GM18861 (cell line): ENCODE measurements around the gene CLDN20.
"Not testable (repeated sequence)": the region's sequence is repeated elsewhere in the genome, so short reads cannot be mapped to it uniquely, and the experiment has no call there.

Source experiments
- ATAC-seq: cut with Tn5 transposase; IDR thresholded peaks from one replicate; pipeline ENCODE4 v1.9.1; 2021; ENCODE audit not compliant: unreplicated experiment

CLDN20 gene

DNA sequence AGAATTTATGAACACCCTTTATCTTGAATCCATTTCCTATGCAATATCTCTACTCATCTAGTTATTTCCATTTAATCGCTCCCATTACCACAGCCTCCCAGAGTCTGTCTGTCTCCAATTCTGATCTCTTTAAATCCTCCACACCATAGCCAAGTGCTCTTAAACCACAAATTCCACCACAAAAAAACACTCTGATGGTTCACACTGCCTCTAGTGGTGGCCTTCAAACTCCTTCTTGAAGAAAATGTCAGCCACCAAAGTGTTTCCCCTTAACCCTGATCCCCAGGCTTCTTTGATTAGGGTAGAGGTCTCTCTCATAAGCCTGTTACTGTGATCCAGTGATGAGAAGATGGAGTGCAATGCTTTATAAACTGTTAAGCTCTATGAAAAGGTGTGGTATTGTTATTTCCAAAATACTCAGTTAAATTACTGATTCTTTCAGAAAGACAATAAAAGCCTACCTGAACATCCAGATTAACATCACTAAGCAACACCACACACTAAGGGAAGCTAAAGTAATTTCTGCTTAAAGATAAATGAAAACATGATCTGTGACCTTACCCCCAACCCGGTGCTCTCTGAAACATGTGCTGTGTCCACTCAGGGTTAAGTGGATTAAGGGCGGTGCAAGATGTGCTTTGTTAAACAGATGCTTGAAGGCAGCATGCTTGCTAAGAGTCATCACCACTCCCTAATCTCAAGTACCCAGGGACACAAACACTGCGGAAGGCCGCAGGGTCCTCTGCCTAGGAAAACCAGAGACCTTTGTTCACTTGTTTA, 4.5 kb downstream of the CLDN20 start:
- not testable (repeated sequence) for ATAC-seq

- no peak for ATAC-seq
Observed at GRCh38 chr6:155269765-155270164, 6.0 kb downstream of the CLDN20 start.

DNA sequence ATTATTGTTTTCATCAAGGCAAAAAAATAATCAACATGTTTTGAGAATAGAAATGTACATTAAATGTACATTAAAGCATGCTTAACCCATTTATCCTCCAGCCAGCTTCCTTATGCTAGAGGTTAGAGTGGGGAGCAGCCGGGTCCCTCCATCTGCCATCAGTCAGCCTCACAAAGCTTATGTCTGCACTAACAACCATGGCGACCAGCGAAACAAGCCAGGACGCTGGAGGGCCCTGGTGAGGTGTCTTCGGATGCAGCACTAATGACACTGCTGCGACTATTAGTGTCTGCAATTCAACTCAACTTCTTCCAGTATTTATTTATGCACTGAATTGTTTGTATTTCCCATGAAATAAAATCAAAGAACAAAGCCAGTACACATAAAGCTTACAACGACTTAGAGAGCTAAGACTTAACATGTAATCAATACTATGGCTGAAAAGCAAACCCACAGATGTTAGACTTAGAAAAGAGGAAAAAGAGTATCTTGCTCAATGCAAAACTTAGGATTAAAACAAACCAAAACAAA, 6.8 kb downstream of the CLDN20 start:
- ATAC-seq = no peak

DNA sequence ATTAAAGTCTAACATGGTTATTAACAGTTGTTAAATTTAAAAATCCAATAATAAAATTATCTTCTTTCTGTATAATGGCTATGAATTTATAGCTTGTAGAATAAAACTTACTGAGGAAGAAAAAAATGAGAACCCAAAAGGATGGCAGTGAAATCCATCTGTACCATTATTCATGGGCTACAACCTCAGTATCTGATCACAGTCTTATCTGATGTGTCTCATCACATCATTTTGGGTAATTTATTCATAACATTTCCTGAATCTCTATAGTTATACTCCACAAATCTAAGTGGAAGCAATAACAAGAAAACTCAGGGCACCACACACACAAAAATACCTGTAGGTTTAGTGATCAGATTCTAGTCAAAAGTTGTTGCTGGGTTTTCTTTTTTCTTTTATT, 7.3 kb downstream of the CLDN20 start:
- ATAC-seq = no peak

- no peak for ATAC-seq
Observed at GRCh38 chr6:155272353-155273232, 8.8 kb downstream of the CLDN20 start.

- ATAC-seq = peak; percentile 71
Observed at GRCh38 chr6:155273431-155273830, 9.6 kb downstream of the CLDN20 start.

DNA sequence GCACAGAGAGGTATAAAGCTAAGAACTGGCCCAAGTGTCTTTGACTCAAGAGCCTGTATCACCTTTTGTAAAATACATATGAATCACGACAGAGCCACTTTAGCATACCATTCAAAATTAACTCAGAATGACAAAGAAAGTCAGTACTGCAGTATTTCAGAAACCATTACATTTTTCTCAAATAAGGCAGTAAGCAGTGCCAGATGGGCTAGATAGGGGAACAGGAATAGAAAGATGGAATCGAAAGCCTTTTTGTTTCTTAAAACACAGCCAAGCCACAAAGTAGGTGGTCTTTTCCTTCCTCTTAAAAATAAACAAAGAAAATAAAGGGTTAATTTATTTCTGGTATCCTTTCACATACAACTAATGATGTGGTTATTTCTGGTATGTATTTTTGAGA, 10.3 kb downstream of the CLDN20 start:
- no peak for ATAC-seq

DNA sequence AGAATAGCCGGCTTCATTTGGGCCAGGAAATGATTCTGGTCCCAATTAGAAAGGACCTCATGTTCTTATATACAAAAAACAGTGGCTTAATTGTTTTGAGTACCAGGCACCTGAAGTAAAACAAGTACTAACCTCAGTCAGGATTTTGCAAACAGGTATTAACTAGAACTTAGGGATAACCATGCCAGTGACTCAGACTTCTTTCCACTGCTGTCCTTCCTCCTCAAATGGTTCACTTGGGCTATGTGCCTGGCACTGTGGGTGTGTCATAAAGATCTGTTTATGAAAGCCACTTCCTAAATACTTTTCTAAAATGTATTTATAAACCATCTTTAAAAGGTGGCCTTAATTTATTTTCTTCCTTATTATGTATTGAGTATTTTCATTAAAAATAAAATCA, 10.7 kb downstream of the CLDN20 start:
- no peak for ATAC-seq

- ATAC-seq = no peak
Observed at GRCh38 chr6:155275808-155276480, 12.1 kb downstream of the CLDN20 start.

DNA sequence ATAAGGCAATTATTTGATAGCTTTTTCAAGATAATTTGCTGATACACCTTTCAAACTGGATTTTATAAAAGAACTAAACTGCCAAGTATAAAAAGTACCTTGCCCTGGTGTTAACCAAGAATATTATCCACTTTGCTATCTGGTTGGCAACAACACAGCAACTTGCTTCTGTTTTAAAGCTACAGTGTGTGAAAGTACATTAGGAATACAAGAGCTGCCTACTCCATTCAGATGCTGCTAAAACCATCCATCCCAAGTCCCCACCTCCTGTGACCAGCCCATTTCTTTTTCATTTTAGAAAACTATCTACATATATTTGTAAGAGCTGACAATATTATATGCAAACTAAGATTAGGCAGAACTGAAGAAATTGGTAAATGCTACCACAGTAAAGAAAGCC, 12.8 kb downstream of the CLDN20 start:
- no peak for ATAC-seq

- ATAC-seq = no peak
Observed at GRCh38 chr6:155278319-155279049, 14.7 kb downstream of the CLDN20 start.

DNA sequence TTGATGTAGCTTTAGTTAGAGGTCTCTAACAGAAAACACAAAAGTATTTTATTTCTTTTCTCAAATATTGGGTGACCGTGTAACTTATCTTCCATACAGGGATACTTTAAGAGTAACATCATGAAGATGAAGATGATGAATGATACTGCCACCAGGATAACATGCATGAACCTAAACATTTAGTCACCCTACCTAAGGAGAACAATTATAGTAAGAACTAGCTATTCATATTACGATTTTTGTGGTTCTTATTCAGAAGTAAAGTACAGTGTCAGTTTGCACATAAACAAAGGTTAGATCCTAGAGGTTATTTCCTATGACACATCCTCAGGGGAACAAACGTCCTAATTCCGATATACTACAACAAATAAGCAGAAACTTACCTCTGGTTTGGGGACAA, 21.0 kb downstream of the CLDN20 start:
- ATAC-seq = no peak

GRCh38 chr6:155287762-155288161, 23.9 kb downstream of the CLDN20 start:
- ATAC-seq = no peak

DNA sequence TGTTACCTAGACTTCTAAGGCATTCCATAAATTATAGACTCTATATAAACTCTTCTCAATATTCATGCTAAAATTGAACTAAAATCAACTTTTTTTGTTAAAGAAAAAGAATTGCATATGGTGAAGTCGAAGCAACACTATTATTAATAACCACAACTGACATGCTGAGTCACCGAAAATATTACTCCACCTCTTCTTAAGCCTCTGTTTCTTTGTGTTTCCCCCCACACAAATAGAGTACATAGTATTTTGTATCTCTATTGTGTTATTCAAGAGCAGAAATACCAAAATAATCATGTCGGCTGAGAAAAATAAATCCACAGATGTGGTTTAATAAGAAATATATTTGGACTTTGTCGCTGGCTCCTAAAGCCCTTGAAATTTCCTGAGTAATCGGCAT, 26.7 kb downstream of the CLDN20 start:
- ATAC-seq = no peak

- no peak for ATAC-seq
Observed at GRCh38 chr6:155291291-155291690, 27.5 kb downstream of the CLDN20 start.

DNA sequence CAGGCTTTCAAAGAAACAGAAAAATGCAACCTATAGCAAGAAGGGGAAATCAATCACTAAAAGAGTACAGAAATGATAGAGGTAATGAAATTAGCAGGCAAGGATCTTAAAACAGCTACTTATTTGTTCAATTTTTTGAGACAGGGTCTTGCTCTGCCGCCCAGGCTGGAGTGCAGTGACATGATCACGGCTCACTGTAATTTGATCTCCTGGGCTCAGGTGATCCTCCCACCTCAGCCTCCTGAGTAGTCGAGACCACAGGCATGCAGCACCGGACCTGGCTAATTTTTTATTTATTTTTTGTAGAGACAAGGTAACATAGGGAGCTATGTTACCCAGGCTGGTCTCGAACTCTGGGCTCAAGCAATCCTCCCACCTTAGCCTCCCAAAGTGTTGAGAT, 28.9 kb downstream of the CLDN20 start:
- no peak for ATAC-seq

- no peak for ATAC-seq
Observed at GRCh38 chr6:155297669-155298068, 33.9 kb downstream of the CLDN20 start.

DNA sequence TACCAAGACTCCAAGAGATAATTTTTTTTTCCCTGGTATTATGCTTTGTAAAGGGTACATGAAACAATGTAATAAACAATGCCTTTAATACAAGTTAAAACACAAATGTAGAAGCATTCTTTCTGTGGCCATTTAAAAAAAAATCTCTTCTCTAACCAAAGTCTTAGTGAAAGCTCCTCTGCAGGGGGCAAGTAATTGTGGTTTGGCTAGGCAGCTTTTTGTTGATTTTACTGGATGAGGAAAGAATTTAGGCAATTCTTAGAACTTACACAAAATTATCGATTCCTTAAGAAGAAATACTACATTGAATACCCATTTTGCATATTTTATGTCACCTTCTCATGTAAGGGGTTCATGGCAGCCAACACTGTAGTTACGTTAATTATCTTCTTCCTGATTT, 38.1 kb downstream of the CLDN20 start:
- no peak for ATAC-seq

DNA sequence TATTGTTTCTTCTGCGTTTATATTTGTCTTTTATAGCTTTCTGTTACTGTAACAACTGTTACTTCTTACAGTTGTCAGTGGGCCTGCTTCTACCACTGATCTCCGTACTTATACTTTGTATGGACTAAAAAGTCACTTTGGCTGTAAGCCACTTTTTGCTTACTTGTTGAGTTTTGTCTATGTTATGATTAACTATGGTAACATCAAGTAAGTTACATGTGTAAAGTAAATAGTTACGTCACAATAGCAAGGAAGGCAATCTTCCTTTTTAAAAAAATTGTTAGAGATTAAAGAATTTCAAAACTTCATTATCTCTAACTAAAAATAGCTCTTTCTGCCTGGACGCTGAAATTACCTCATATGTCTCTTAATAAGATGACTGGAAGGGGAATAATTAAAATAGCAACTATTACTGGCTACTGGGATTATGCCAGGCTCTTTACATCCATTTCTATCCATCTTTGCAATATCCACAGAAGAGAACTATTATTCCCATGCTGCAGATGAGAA, 39.6 kb downstream of the CLDN20 start:
- ATAC-seq = no peak

GRCh38 chr6:155306958-155307357, 43.1 kb downstream of the CLDN20 start:
- ATAC-seq = no peak

GRCh38 chr6:155309150-155309549, 45.3 kb downstream of the CLDN20 start:
- no peak for ATAC-seq
